ENCODE measurements around the gene POLR1H. TPM values are rescaled to one million over a fixed set of nuclear protein-coding genes. Genes with fewer than 3 reads are reported as not detected.

Gene POLR1H, protein sequence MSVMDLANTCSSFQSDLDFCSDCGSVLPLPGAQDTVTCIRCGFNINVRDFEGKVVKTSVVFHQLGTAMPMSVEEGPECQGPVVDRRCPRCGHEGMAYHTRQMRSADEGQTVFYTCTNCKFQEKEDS
- polyA plus RNA-seq (42.8 and 51.4 TPM in 2 replicates), polyA minus RNA-seq (23.4 and 23.7 TPM in 2 replicates)

GRCh38 chr6:30061092-30061857 is at the start of gene POLR1H:
POLR1H (plus strand) TSS chr6:30061265; CDS start chr6:30061525, 260 bp downstream.
- peak within 1 kb of the TSS; percentile 98 for H3K4me2 ChIP-seq (ENCODE audit: low read length)
- TF ChIP-seq SMC3 (conservative IDR thresholded peaks at IDR 0.05; ENCODE audit: poor library complexity) (peak; percentile 13), POLR2AphosphoS5 (IDR thresholded peaks at IDR 0.05) (peak; percentile 94), CTCF (IDR thresholded peaks at IDR 0.05; ENCODE audit: poor library complexity, severe bottlenecking) (no peak), MXI1 (conservative IDR thresholded peaks at IDR 0.05; ENCODE audit: poor library complexity, severe bottlenecking) (peak; percentile 71), EP300 (conservative IDR thresholded peaks at IDR 0.05; ENCODE audit: poor library complexity, severe bottlenecking) (peak; percentile 65), EZH2 (IDR thresholded peaks at IDR 0.05; ENCODE audit: borderline replicate concordance, insufficient read depth, low read length, poor library complexity, severe bottlenecking) (no peak), RAD21 (conservative IDR thresholded peaks at IDR 0.05) (peak; percentile 27), TAF1 (IDR thresholded peaks at IDR 0.05; ENCODE audit: low read depth) (peak; percentile 92)
- TF ChIP-seq, protein P1, sequence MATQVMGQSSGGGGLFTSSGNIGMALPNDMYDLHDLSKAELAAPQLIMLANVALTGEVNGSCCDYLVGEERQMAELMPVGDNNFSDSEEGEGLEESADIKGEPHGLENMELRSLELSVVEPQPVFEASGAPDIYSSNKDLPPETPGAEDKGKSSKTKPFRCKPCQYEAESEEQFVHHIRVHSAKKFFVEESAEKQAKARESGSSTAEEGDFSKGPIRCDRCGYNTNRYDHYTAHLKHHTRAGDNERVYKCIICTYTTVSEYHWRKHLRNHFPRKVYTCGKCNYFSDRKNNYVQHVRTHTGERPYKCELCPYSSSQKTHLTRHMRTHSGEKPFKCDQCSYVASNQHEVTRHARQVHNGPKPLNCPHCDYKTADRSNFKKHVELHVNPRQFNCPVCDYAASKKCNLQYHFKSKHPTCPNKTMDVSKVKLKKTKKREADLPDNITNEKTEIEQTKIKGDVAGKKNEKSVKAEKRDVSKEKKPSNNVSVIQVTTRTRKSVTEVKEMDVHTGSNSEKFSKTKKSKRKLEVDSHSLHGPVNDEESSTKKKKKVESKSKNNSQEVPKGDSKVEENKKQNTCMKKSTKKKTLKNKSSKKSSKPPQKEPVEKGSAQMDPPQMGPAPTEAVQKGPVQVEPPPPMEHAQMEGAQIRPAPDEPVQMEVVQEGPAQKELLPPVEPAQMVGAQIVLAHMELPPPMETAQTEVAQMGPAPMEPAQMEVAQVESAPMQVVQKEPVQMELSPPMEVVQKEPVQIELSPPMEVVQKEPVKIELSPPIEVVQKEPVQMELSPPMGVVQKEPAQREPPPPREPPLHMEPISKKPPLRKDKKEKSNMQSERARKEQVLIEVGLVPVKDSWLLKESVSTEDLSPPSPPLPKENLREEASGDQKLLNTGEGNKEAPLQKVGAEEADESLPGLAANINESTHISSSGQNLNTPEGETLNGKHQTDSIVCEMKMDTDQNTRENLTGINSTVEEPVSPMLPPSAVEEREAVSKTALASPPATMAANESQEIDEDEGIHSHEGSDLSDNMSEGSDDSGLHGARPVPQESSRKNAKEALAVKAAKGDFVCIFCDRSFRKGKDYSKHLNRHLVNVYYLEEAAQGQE (IDR thresholded peaks at IDR 0.05; ENCODE audit: borderline replicate concordance) = no peak
- H3K79me2 ChIP-seq (replicated peaks; ENCODE audit: insufficient read depth, low read length) = peaks cover 16% of the 10 kb centered on the region
- H3K27me3 ChIP-seq (ENCODE audit: insufficient read depth, low read depth, low read length) = no peaks in the 10 kb centered on the region
- H3F3A ChIP-seq (ENCODE audit: insufficient read depth, low read length, poor library complexity, severe bottlenecking) = peaks cover 7% of the 10 kb centered on the region
- no peaks in the 10 kb centered on the region for H4K20me1 ChIP-seq (ENCODE audit: insufficient read depth)
- H3K9me2 ChIP-seq (ENCODE audit: insufficient read depth, low read length) = no peaks in the 10 kb centered on the region
- peak within 1 kb of the TSS; percentile 95 for H3K27ac ChIP-seq (ENCODE audit: low read length)
- H3K36me3 ChIP-seq (ENCODE audit: insufficient read depth, low read length) = no peaks in the 10 kb centered on the region
- no peaks in the 10 kb centered on the region for H3K9me3 ChIP-seq (ENCODE audit: low read length)
- H3K9ac ChIP-seq (ENCODE audit: low read length) = peak within 1 kb of the TSS; percentile 93
- peak within 1 kb of the TSS; percentile 89 for H3K4me3 ChIP-seq (ENCODE audit: low read length)
- H2AFZ ChIP-seq (ENCODE audit: low read depth, low read length) = peak within 1 kb of the TSS; percentile 93

- peak; percentile 33 for TF ChIP-seq CTCF (IDR thresholded peaks at IDR 0.05; ENCODE audit: poor library complexity, severe bottlenecking)
- TF ChIP-seq EP300 (conservative IDR thresholded peaks at IDR 0.05; ENCODE audit: poor library complexity, severe bottlenecking) = no peak
- TF ChIP-seq POLR2AphosphoS5 (IDR thresholded peaks at IDR 0.05) = no peak
- TF ChIP-seq, protein P1 (IDR thresholded peaks at IDR 0.05; ENCODE audit: borderline replicate concordance) = no peak
- peak; percentile 24 for TF ChIP-seq RAD21 (conservative IDR thresholded peaks at IDR 0.05)
- TF ChIP-seq MXI1 (conservative IDR thresholded peaks at IDR 0.05; ENCODE audit: poor library complexity, severe bottlenecking) = no peak
- peak; percentile 36 for TF ChIP-seq SMC3 (conservative IDR thresholded peaks at IDR 0.05; ENCODE audit: poor library complexity)
- TF ChIP-seq TAF1 (IDR thresholded peaks at IDR 0.05; ENCODE audit: low read depth) = no peak
- no peak for TF ChIP-seq EZH2 (IDR thresholded peaks at IDR 0.05; ENCODE audit: borderline replicate concordance, insufficient read depth, low read length, poor library complexity, severe bottlenecking)
- H2AFZ ChIP-seq (ENCODE audit: low read depth, low read length) = no peak overlapping the region
- no peaks in the 10 kb centered on the region for H3F3A ChIP-seq (ENCODE audit: insufficient read depth, low read length, poor library complexity, severe bottlenecking)
- H4K20me1 ChIP-seq (ENCODE audit: insufficient read depth) = no peaks in the 10 kb centered on the region
- no peaks in the 10 kb centered on the region for H3K36me3 ChIP-seq (ENCODE audit: insufficient read depth, low read length)
- no peaks in the 10 kb centered on the region for H3K9me2 ChIP-seq (ENCODE audit: insufficient read depth, low read length)
- H3K4me2 ChIP-seq (ENCODE audit: low read length) = no peak overlapping the region
- H3K27me3 ChIP-seq (ENCODE audit: insufficient read depth, low read depth, low read length) = peaks cover 7% of the 10 kb centered on the region
- H3K9ac ChIP-seq (ENCODE audit: low read length) = no peak overlapping the region
- H3K27ac ChIP-seq (ENCODE audit: low read length) = no peak overlapping the region
- H3K9me3 ChIP-seq (ENCODE audit: low read length) = no peaks in the 10 kb centered on the region
- H3K79me2 ChIP-seq (replicated peaks; ENCODE audit: insufficient read depth, low read length) = no peaks in the 10 kb centered on the region
- no peak overlapping the region for H3K4me3 ChIP-seq (ENCODE audit: low read length)
Observed at GRCh38 chr6:30013291-30013922, 47.7 kb upstream of the POLR1H start.
